Measurements from ENCODE around the gene SLC13A4.

Gene SLC13A4

GRCh38 chr7:135763261-135763660 is 35.3 kb upstream of the SLC13A4 start:
- in situ Hi-C loops (cut with HindIII; ENCODE audit: low pct_unique_long_range_greater_than_20kb, low sequenced_read_pairs), result no loop called here
- DNase-seq (ENCODE audit: low read depth in 1 of 2, low spot score in 1 of 2), result no peak
- TF ChIP-seq JUND (IDR thresholded peaks at IDR 0.05; ENCODE audit: low read depth), result no peak

GRCh38 chr7:135761751-135762488 is 33.9 kb upstream of the SLC13A4 start:
- in situ Hi-C loops (cut with HindIII; ENCODE audit: low pct_unique_long_range_greater_than_20kb, low sequenced_read_pairs), result no loop called here
- no peak for DNase-seq (ENCODE audit: low read depth in 1 of 2, low spot score in 1 of 2)
- no peak for TF ChIP-seq JUND (IDR thresholded peaks at IDR 0.05; ENCODE audit: low read depth)

DNA sequence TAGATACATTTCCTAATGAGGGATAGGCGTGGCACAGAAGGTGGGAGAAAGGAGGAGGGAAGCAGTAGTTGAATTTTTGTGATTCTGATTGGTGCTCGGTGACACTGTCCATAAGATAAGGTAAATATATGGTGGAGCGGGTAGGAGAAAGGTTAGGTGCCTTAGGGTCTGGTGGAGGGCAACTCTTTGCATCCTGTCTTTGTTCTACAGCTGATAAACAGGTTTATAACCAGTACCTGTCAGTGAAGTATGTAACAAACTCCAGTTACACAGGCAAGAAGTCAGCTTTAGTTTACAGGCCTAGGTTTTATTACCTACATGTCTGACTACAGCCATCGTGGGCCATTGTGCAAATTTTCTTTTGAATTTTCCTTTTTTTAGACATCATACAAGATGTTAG is 31.5 kb upstream of the SLC13A4 start:
- in situ Hi-C loops (cut with HindIII; ENCODE audit: low pct_unique_long_range_greater_than_20kb, low sequenced_read_pairs), result no loop called here
- DNase-seq (ENCODE audit: low read depth in 1 of 2, low spot score in 1 of 2), result no peak
- no peak for TF ChIP-seq JUND (IDR thresholded peaks at IDR 0.05; ENCODE audit: low read depth)

DNA sequence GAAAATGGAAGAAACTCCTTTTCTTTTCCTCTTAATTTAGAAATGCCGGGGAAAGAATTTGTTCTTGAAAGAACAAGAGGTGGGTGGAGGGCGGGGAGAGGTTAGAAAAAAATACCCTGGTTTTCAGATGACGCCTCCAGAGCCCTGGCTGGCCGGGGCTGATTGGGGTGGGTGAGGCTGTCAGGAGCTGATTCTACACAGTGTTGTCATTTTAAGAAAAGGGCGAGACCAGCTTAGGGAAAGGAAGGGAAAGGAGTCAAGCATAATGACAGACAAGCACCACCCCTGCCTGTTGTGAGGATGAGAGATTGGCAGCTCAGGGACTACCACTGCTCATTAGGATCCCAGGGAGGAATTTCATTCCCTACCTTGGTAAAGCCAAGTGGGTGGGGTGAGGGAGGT is 30.5 kb upstream of the SLC13A4 start:
- TF ChIP-seq JUND (IDR thresholded peaks at IDR 0.05; ENCODE audit: low read depth), result no peak
- in situ Hi-C loops (cut with HindIII; ENCODE audit: low pct_unique_long_range_greater_than_20kb, low sequenced_read_pairs), result no loop called here
- DNase-seq (ENCODE audit: low read depth in 1 of 2, low spot score in 1 of 2), result no peak

DNA sequence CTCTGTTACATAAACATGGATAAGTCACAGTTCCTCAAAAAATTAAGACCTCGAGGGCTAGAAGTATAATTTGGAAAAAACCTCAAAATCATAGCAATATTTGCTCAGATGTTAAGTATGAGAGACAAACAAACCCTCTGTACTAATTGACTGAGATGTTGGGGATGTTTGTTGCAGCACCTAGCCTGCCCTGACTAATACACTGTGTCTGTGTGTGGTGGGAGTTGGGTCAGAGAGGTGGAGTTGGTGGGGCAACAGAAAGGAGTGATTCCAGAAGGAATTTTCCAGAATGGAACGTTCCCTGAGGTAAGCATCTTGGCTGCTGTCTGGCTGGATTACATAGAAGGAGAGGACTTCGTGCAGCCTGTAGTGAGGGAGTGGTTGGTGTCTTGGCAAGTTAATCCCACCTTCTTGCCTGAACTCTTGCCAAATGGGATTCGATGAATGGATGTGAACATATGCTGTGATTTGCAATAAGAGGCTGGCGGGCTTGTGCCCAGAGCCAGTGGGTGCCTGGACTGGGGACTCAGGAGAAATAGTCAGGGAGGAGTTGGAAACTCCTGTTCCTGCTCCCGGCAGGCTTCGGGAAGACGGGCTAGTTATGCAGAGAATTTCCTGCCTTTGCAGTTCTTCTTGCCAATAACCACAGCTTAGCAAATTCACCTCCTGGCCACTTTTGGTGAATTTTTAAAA is 29.9 kb upstream of the SLC13A4 start:
- in situ Hi-C loops (cut with HindIII; ENCODE audit: low pct_unique_long_range_greater_than_20kb, low sequenced_read_pairs), result no loop called here
- TF ChIP-seq JUND (IDR thresholded peaks at IDR 0.05; ENCODE audit: low read depth), result no peak
- no peak for DNase-seq (ENCODE audit: low read depth in 1 of 2, low spot score in 1 of 2)

DNA sequence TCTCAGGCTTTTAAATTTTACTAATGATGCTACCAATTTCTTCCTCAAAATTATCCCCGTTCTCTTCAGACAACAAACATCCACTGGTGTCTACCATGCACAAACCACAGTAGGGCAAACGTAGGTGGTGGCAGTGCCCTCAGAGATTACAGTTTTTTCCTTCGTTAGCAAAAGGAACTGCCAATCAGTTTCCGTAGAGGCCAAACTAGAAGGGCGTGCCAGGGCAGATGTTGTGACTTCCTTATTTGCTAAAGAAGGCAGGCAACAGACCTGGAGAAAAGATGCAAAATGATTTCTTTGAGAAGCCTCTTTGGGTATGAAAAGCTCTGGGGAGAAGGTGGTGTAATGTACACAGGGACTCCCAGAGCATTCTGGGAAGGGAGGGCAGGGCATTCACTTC is 28.2 kb upstream of the SLC13A4 start:
- in situ Hi-C loops (cut with HindIII; ENCODE audit: low pct_unique_long_range_greater_than_20kb, low sequenced_read_pairs), result no loop called here
- no peak for DNase-seq (ENCODE audit: low read depth in 1 of 2, low spot score in 1 of 2)
- no peak for TF ChIP-seq JUND (IDR thresholded peaks at IDR 0.05; ENCODE audit: low read depth)

GRCh38 chr7:135755351-135755753 is 27.4 kb upstream of the SLC13A4 start:
- in situ Hi-C loops (cut with HindIII; ENCODE audit: low pct_unique_long_range_greater_than_20kb, low sequenced_read_pairs), result no loop called here
- no peak for DNase-seq (ENCODE audit: low read depth in 1 of 2, low spot score in 1 of 2)
- TF ChIP-seq JUND (IDR thresholded peaks at IDR 0.05; ENCODE audit: low read depth), result no peak

GRCh38 chr7:135753616-135754413 is 25.8 kb upstream of the SLC13A4 start:
- no peak for DNase-seq (ENCODE audit: low read depth in 1 of 2, low spot score in 1 of 2)
- in situ Hi-C loops (cut with HindIII; ENCODE audit: low pct_unique_long_range_greater_than_20kb, low sequenced_read_pairs), result no loop called here
- no peak for TF ChIP-seq JUND (IDR thresholded peaks at IDR 0.05; ENCODE audit: low read depth)

DNA sequence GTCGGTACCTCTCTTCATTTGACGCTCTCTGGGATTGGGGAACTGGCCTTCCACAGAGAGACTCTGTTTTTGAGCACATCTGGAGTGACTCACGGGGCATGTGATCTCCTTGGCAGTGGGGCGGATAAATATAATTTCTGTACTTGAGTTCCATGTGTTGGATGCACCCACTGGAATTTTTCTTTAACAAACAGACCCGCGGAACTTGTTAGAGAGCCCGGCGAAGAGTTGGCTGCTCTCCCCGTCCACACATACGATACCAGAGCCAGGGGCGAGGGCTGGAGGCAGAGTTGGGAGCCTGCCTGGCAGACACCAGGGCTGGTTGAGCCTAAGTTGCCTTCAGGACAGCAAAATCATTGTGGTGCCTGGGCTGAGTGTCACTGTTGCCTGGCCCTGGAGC is 20.8 kb upstream of the SLC13A4 start, which contains the start of gene FAM180A:
TSS of gene FAM180A (minus strand) at position 44 of the 400 bp plus-strand sequence. CDS start 233 bp downstream, outside the sequence.
- in situ Hi-C loops (cut with HindIII; ENCODE audit: low pct_unique_long_range_greater_than_20kb, low sequenced_read_pairs), result no loop called here
- TF ChIP-seq JUND (IDR thresholded peaks at IDR 0.05; ENCODE audit: low read depth), result no peak
- no peak for DNase-seq (ENCODE audit: low read depth in 1 of 2, low spot score in 1 of 2)

DNA sequence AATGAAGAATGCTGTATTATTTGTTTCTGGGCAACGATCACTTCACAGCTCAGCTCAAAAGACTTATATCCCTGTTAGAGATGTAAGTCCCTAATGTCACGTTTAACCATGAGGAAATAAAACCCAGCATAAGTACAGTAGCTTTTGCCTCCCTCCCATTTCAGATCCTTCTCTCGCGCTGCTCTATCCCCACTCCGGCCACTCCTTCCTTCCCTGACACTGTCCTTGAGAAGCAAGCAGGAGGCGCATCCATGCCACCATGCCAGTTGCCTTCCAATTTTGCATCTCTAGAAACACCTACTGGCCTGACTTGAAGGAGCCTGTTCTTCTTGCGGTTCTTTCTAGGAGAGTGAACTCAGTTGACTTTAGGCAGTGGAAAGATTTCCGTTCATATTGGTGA is 19.4 kb upstream of the SLC13A4 start:
- DNase-seq (ENCODE audit: low read depth in 1 of 2, low spot score in 1 of 2), result no peak
- TF ChIP-seq JUND (IDR thresholded peaks at IDR 0.05; ENCODE audit: low read depth), result no peak
- in situ Hi-C loops (cut with HindIII; ENCODE audit: low pct_unique_long_range_greater_than_20kb, low sequenced_read_pairs), result no loop called here

GRCh38 chr7:135745703-135746312 is 17.8 kb upstream of the SLC13A4 start:
- no peak for DNase-seq (ENCODE audit: low read depth in 1 of 2, low spot score in 1 of 2)
- TF ChIP-seq JUND (IDR thresholded peaks at IDR 0.05; ENCODE audit: low read depth), result no peak
- in situ Hi-C loops (cut with HindIII; ENCODE audit: low pct_unique_long_range_greater_than_20kb, low sequenced_read_pairs), result no loop called here

- DNase-seq (ENCODE audit: low read depth in 1 of 2, low spot score in 1 of 2), result peak in 1 of 2 experiments; percentile 9
- in situ Hi-C loops (cut with HindIII; ENCODE audit: low pct_unique_long_range_greater_than_20kb, low sequenced_read_pairs), result no loop called here
- TF ChIP-seq JUND (IDR thresholded peaks at IDR 0.05; ENCODE audit: low read depth), result no peak
Measured at GRCh38 chr7:135744938-135745702, 17.1 kb upstream of the SLC13A4 start.

Data from T47D (cell line).